Thyroid gland (tissue), 4 donors: ENCODE results near the gene ARHGEF4.

Source experiments
- CTCF ChIP-seq, 6 experiments: fragments of 200-600 bp in 3 of 6; fragments of 450-650 bp in 3 of 6; sonication (generic) in 3 of 6; IDR thresholded peaks; one replicate each; pipeline ENCODE4 v1.5.1; 2016 to 2019; ENCODE audit warnings: antibody characterized with exemption in 6 of 6, mild to moderate bottlenecking in 2 of 6, inconsistent platforms in 1 of 6, moderate library complexity in 1 of 6
- POLR2A ChIP-seq, 2 donors: fragments of 450-650 bp; IDR thresholded peaks; one replicate each; pipeline ENCODE4 v1.6.1; 2017; ENCODE audit warnings: antibody characterized with exemption in 2 of 2, mild to moderate bottlenecking in 2 of 2, moderate library complexity in 1 of 2

GRCh38 chr2:131027566-131028528, 191.1 kb downstream of the ARHGEF4 start:
- TF ChIP-seq CTCF (IDR thresholded peaks at IDR 0.05) (no peak), POLR2A (IDR thresholded peaks at IDR 0.05) (no peak)
